H9 (cell line): ENCODE data around the gene SCAMP3. TPM values are rescaled to one million over a fixed set of nuclear protein-coding genes. Genes with fewer than 3 reads are reported as not detected.

ENCODE experiments used
- DNase-seq: peaks from one replicate; pipeline ENCODE4 v3.0.0-alpha.2; 2017
- H2AFZ ChIP-seq: one replicate; pipeline ENCODE4 v1.6.1; 2013; ENCODE audit warnings: mild to moderate bottlenecking, low read length, control low read depth, moderate library complexity
- H2AK5ac ChIP-seq: 2 replicates; pipeline ENCODE4 v1.6.1; 2013; ENCODE audit warnings: low read length, control low read depth, mixed read lengths; ENCODE audit not compliant: insufficient read length
- H2BK120ac ChIP-seq: one replicate; pipeline ENCODE4 v1.6.1; 2013; ENCODE audit warnings: low read depth, mild to moderate bottlenecking, low read length, control low read depth, inconsistent platforms; ENCODE audit not compliant: poor library complexity, severe bottlenecking
- H2BK12ac ChIP-seq: 2 replicates; pipeline ENCODE4 v1.6.1; 2013; ENCODE audit warnings: low read length, control low read depth, mixed read lengths, low read depth; ENCODE audit not compliant: insufficient read length
- H2BK15ac ChIP-seq: 2 replicates; pipeline ENCODE4 v1.6.1; 2013; ENCODE audit warnings: low read depth, low read length, control low read depth
- H2BK20ac ChIP-seq: one replicate; pipeline ENCODE4 v1.6.1; 2013; ENCODE audit warnings: low read depth, mild to moderate bottlenecking, low read length, control low read depth, inconsistent platforms; ENCODE audit not compliant: poor library complexity, severe bottlenecking
- H2BK5ac ChIP-seq: 2 replicates; pipeline ENCODE4 v1.6.1; 2013; ENCODE audit warnings: low read length, control low read depth, mixed read lengths; ENCODE audit not compliant: insufficient read length
- H3K14ac ChIP-seq: 2 replicates; pipeline ENCODE4 v1.6.1; 2013; ENCODE audit warnings: low read length, control low read depth; ENCODE audit not compliant: insufficient read depth
- H3K18ac ChIP-seq: 2 replicates; pipeline ENCODE4 v1.6.1; 2013; ENCODE audit warnings: low read depth, mild to moderate bottlenecking, mixed read lengths, low read length, control low read depth; ENCODE audit not compliant: insufficient read length
- H3K23ac ChIP-seq: 2 replicates; pipeline ENCODE4 v1.6.1; 2013; ENCODE audit warnings: low read length, control low read depth, mixed read lengths, low read depth; ENCODE audit not compliant: insufficient read length
- H3K23me2 ChIP-seq: 2 replicates; pipeline ENCODE4 v1.6.1; 2013; ENCODE audit warnings: low read depth, mild to moderate bottlenecking, mixed read lengths, low read length, control low read depth; ENCODE audit not compliant: insufficient read length, poor library complexity, severe bottlenecking
- H3K27ac ChIP-seq: 2 replicates; pipeline ENCODE4 v1.5.1; 2013; ENCODE audit warnings: low read length, control low read depth, mixed read lengths, low read depth; ENCODE audit not compliant: insufficient read length
- H3K27me3 ChIP-seq: 2 replicates; pipeline ENCODE4 v1.6.1; 2013; ENCODE audit warnings: low read length, control low read depth, inconsistent platforms; ENCODE audit not compliant: insufficient read depth
- H3K4ac ChIP-seq: 2 replicates; pipeline ENCODE4 v1.6.1; 2013; ENCODE audit warnings: low read depth, mild to moderate bottlenecking, control low read depth, inconsistent platforms, low read length, moderate library complexity
- H3K4me1 ChIP-seq: 2 replicates; pipeline ENCODE4 v1.6.1; 2013; ENCODE audit warnings: low read length, control low read depth, inconsistent platforms; ENCODE audit not compliant: insufficient read depth
- H3K4me2 ChIP-seq: 2 replicates; pipeline ENCODE4 v1.6.1; 2013; ENCODE audit warnings: low read length, control low read depth, mixed read lengths; ENCODE audit not compliant: insufficient read length, insufficient read depth
- H3K56ac ChIP-seq: 2 replicates; pipeline ENCODE4 v1.6.1; 2013; ENCODE audit warnings: low read depth, mild to moderate bottlenecking, mixed read lengths, low read length, control low read depth; ENCODE audit not compliant: insufficient read length
- H3K79me1 ChIP-seq: 2 replicates; pipeline ENCODE4 v1.6.1; 2013; ENCODE audit warnings: low read depth, mild to moderate bottlenecking, moderate library complexity, low read length, control low read depth, inconsistent platforms; ENCODE audit not compliant: insufficient read depth, poor library complexity, severe bottlenecking
- H3K79me2 ChIP-seq: 2 replicates; pipeline ENCODE4 v1.6.1; 2013; ENCODE audit warnings: low read length, control low read depth, inconsistent platforms; ENCODE audit not compliant: insufficient read depth
- H3K9ac ChIP-seq: 2 replicates; pipeline ENCODE4 v1.6.1; 2013; ENCODE audit warnings: low read length, control low read depth, mixed read lengths; ENCODE audit not compliant: insufficient read length; ENCODE audit errors: extremely low read depth
- H3K9me3 ChIP-seq: one replicate; pipeline ENCODE4 v1.6.1; 2013; ENCODE audit warnings: low read depth, low read length, inconsistent platforms; ENCODE audit not compliant: control insufficient read depth
- H3T11ph ChIP-seq: one replicate; pipeline ENCODE4 v1.6.1; 2013; ENCODE audit warnings: mild to moderate bottlenecking, low read length, control low read depth, inconsistent platforms
- H4K20me1 ChIP-seq: one replicate; pipeline ENCODE4 v1.6.1; 2013; ENCODE audit not compliant: control insufficient read depth, insufficient read length, insufficient read depth
- H4K5ac ChIP-seq: 2 replicates; pipeline ENCODE4 v1.6.1; 2013; ENCODE audit warnings: low read depth, mild to moderate bottlenecking, mixed read lengths, low read length, control low read depth; ENCODE audit not compliant: insufficient read length
- H4K8ac ChIP-seq: replicated peaks from 2 replicates; pipeline ENCODE4 v1.6.1; 2013; ENCODE audit warnings: low read length, control low read depth, mixed read lengths, low read depth; ENCODE audit not compliant: insufficient read length
- H4K91ac ChIP-seq: 2 replicates; pipeline ENCODE4 v1.6.1; 2013; ENCODE audit warnings: low read depth, mild to moderate bottlenecking, moderate library complexity, mixed read lengths, low read length, control low read depth; ENCODE audit not compliant: insufficient read length
- H3K27ac Mint-ChIP-seq, 3 experiments: 2 replicates in 2 of 3; 3 replicates in 1 of 3; pipeline ENCODE4 v1.8.0; 2020 to 2021; ENCODE audit warnings: mixed read lengths in 3 of 3, mild to moderate bottlenecking in 1 of 3, moderate library complexity in 1 of 3
- H3K27me3 Mint-ChIP-seq: 2 replicates; pipeline ENCODE4 v1.8.0; 2021; ENCODE audit warnings: low read depth, mild to moderate bottlenecking, moderate library complexity, mixed read lengths
- H3K36me3 Mint-ChIP-seq, 3 experiments: 2 replicates in 2 of 3; 3 replicates in 1 of 3; pipeline ENCODE4 v1.8.0; 2020 to 2021; ENCODE audit warnings: low read depth in 3 of 3, mixed read lengths in 3 of 3; ENCODE audit not compliant: insufficient read depth in 1 of 3
- H3K4me1 Mint-ChIP-seq, 2 experiments: 2 replicates each; pipeline ENCODE4 v1.8.0; 2020; ENCODE audit warnings: mixed read lengths in 2 of 2
- H3K4me3 Mint-ChIP-seq, 2 experiments: 2 replicates in 1 of 2; 3 replicates in 1 of 2; pipeline ENCODE4 v1.8.0; 2020 to 2021; ENCODE audit warnings: mild to moderate bottlenecking in 2 of 2, mixed read lengths in 2 of 2, moderate library complexity in 1 of 2
- H3K9me3 Mint-ChIP-seq, 2 experiments: 2 replicates in 1 of 2; 3 replicates in 1 of 2; pipeline ENCODE4 v1.8.0; 2020; ENCODE audit warnings: mild to moderate bottlenecking in 2 of 2, mixed read lengths in 2 of 2, moderate library complexity in 1 of 2
- CTCF ChIP-seq: fragments of 200-600 bp; sonication (generic); conservative IDR thresholded peaks from 3 replicates; pipeline ENCODE4 v1.8.0; 2021; ENCODE audit warnings: antibody characterized with exemption, mild to moderate bottlenecking
- WGBS: extraction: QIAGEN DNeasy Blood & Tissue Kit; methylation state at CpG from one replicate; pipeline ENCODE4 v1.1.7; 2013; ENCODE audit warnings: missing lambda C conversion rate, low lambda C conversion rate, mixed read lengths; ENCODE audit not compliant: insufficient read length; ENCODE audit errors: extremely low coverage; 5-methylcytosine and 5-hydroxymethylcytosine counted together
- total RNA-seq: library from RNA; stranded (reverse); gene quantifications from 2 replicates; pipeline ENCODE4 v1.2.1, GENCODE V29; 2021

SCAMP3 gene
- total RNA-seq, 1 experiment from 2014 or later: 52.5 TPM

GRCh38 chr1:155272466-155273342, 10.5 kb upstream of the SCAMP3 start:
- Mint-ChIP-seq H3K4me3 (peak overlapping the region; percentile 89 to 96), H3K4me1 (peaks cover 16 to 28% of the 10 kb centered on the region in 2 experiments), H3K36me3 (peaks cover 40 to 52% (median 47%) of the 10 kb centered on the region in 3 experiments; a peak in 6 of 7 replicates), H3K27me3 (peaks cover 4% of the 10 kb centered on the region; the same call in 1 of the 2 replicates), H3K27ac (peak overlapping the region; percentile 94 to 96 (median 96)), H3K9me3 (0 out of 5 replicates have a peak, but pooled peaks cover 0 to 3% of the 10 kb centered on the region in 2 experiments)
- Histone ChIP-seq H3T11ph (no peak overlapping the region), H4K91ac (no peak overlapping the region), H3K27me3 (no peaks in the 10 kb centered on the region), H4K8ac (no peak overlapping the region), H3K9me3 (no peaks in the 10 kb centered on the region), H2BK12ac (no peak overlapping the region), H3K9ac (peak overlapping the region; percentile 79), H2AK5ac (no peak overlapping the region), H3K4me1 (peaks cover 4% of the 10 kb centered on the region), H3K14ac (peak overlapping the region; percentile 74; the same call in 1 of the 2 replicates), H2BK5ac (no peak overlapping the region), H4K5ac (no peak overlapping the region), H2AFZ (no peak overlapping the region), H3K79me1 (peaks cover 4% of the 10 kb centered on the region), H2BK120ac (no peak overlapping the region), H3K4ac (no peak overlapping the region), H3K4me2 (peak overlapping the region; percentile 85), H3K23me2 (peaks cover 12% of the 10 kb centered on the region), H2BK15ac (no peak overlapping the region), H2BK20ac (no peak overlapping the region), H3K56ac (no peak overlapping the region), H3K27ac (peak overlapping the region; percentile 28), H3K23ac (no peak overlapping the region), H3K79me2 (peaks cover 11% of the 10 kb centered on the region), H4K20me1 (no peaks in the 10 kb centered on the region), H3K18ac (peak overlapping the region; percentile 85)
- DNase-seq: no peak
- no peak for TF ChIP-seq CTCF
- WGBS: no CpG with 5 or more reads among the region's 44 CpGs
